Medulla oblongata (tissue), 1 donor: ENCODE data around the gene LDLRAD2.
"Not testable (repeated sequence)": the region's sequence is repeated elsewhere in the genome, so short reads cannot be mapped to it uniquely, and the experiment has no call there.

Experiments used
- DNase-seq: peaks from one replicate; pipeline ENCODE4 v3.0.0-alpha.2; 2015; ENCODE audit errors: extremely low spot score

LDLRAD2 gene

DNA sequence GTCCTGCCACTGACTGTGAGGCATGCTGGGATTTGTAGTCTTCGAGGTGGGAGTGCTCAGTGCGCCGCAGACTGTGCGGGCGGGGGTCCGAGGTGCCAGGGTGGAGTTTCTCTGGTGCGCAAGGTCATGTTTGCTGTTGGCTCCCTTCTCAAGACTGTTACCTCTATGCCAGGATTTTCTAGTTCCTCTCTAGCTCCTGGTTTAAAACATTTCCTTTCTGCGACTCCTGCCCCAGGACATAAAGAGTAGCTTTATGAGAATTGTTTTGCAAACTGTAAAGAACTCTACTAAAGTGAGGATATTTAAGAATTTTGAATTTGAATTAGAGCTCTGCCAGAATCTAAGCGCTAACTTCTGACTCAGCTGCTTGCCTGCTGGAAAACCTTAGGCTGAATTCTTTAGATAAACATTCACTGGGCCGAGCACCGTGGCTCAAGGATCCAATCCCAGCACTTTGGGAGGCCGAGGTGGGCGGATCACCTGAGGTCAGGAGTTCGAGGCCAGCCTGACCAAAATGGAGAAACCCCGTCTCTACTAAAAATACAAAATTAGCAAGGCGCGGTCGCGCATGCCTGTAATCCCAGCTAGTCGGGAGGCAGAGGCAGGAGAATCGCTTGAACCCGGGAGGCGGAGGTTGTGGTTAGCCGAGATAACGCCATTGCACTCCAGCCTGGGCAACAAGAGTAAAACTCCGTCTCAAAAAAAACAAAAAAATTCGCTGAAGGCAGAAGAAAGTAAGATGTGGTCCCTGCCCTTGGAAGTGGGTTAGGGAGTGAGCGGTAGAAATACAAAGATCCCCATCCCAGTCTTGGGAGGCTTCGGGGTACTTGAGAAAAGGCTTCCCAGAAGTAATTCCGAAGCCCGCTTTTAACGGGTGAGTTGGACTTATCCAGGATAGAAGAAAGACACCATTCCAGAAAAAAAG lies 28.1 kb upstream of the LDLRAD2 start:
- no peak for DNase-seq

DNA sequence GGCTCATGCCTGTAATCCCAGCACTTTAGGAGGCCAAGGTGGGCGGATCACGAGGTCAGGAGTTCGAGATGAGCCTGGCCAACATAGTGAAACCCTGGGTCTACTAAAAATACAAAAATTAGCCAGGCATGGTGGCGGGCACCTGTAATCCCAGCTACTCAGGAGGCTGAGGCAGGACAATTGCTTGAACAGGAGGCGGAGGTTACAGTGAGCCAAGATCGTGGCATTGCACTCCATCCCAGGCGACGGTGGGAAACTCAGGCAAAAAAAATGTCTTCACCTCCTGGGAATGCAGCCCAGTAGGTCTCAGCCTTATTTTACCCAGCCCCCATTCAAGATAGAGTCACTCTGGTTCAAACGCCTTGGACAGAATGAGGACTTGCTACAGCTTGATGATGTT lies 26.3 kb upstream of the LDLRAD2 start:
- not testable (repeated sequence) for DNase-seq

DNA sequence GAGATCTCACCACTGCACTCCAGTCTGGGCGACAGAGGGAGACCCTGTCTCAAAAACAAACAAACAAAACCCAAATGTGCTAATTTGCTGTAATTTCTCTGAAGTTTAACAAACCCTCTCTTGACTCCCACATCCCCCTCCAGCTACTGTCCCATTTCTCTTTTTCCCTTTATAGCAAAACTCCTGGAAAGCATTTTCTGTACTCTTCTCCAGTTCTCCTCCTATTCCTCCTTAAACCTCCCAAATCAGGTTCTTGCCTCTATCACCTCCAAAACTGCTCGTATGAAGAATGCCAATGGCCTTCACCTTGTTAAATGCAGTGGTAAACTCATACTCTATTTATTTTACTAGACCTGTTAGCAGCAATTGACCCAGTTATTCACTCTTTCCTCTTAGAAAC lies 25.4 kb upstream of the LDLRAD2 start:
- no peak for DNase-seq

DNA sequence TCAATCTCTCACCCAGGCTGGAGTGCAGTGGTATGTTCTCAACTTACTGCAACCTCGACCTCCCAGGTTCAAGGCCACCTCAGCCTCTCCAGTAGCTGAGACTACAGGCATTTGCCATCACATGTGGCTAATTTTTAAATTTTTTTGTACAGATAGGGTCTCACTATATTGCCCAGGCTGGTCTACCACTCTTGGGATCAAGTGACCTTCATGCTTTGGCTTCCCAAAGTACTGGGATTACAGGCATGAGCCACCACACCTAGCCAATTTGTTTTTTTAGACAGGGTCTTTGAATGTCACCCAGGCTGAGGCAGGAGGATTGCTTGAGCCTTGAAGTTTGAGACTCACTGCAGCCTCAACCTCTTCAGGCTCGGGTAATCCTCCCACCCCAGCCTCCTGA lies 19.0 kb upstream of the LDLRAD2 start:
- DNase-seq = no peak

DNA sequence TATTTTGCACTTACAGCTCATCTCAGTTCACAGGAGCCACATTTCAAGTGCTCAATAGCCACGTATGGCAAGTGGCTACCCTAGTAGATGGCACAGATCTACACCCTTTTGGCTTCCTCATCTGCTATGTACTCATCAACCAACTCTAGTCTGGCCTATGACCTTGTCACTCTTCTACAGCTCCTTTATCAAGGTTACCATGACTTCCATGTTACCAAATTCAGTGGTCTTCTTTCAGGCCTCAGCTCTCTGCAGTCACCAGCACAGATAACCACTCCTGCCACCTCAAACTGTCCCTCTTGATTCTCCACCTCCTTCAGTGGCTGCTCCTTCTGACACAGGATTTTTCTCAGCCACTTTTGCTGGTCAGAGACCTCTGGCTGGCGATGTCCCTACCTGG lies 17.4 kb upstream of the LDLRAD2 start:
- no peak for DNase-seq

DNA sequence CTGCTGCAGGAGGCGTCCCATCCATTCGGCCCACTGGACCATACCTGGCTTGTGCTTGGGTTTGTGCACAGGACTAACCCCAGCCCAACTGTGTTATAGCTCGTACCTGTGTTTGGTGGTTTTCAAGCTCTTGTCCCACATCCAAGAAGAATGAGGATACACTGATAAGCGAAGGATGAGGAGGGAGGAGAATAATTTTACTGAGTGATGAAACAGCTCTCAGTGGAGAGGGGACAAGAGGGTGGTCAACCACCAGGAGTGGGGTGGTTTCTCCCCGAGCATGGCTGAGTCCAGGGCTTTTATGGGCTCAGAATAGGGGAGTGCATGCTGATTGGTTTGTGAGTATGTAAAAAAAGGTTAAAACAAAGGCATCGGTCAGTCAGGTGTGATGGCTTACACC lies 17.0 kb upstream of the LDLRAD2 start:
- no peak for DNase-seq

DNA sequence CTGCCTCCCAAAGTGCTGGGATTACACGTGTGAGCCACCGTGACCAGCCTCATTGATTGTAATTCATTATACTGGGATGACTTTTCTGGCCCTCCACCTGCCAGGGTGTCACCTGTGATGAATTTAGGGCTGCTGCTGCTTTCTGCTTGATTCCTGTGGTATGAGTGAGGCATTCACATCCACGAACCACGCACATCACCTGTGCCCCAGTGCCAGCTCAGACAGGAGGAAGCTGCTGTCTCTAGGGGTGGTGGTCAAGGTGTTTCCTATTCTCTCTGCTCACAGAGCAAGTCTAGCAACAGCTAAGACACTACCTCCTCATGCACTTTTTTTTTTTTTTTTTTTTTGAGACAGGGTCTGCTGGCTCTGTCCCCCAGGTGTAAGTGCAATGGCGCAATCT lies 12.3 kb upstream of the LDLRAD2 start:
- no peak for DNase-seq

DNA sequence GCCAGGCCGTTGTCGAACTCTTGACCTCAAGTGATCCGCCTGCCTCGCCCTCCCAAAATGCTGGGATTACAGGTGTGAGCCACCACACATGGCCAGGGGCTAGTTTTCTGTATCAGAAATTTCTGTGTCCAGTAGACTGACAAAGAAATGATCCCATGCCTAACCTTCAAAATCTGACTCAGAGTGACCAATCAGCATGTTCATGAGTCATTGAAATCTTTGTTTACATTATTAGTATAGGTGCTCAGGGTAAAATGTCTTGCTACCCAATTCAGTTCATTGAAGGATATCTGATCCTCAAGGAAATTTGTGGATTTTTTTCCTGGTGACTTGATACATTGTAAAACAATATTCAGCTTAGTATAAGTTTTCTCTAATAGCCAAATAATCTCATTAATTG lies 11.0 kb upstream of the LDLRAD2 start:
- DNase-seq = no peak

DNA sequence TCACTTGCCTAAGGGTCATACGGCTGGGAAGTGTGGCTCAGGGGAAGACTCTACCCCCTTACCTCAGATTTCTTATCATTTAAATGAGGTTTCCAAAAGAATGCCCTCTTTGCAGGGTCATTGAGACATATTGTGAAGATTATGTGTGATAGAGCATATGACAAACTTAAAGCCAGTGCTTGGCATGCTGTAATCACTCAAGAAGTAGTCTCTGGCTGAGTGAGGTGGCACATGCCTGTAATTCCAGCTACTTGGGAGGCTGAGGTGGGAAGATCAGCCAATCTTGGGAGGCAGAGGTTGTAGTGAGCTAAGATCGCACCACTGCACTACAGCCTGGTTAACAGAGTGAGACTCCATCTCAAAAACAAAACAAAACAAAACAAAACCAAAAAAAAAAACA lies 7.5 kb upstream of the LDLRAD2 start:
- DNase-seq = no peak

DNA sequence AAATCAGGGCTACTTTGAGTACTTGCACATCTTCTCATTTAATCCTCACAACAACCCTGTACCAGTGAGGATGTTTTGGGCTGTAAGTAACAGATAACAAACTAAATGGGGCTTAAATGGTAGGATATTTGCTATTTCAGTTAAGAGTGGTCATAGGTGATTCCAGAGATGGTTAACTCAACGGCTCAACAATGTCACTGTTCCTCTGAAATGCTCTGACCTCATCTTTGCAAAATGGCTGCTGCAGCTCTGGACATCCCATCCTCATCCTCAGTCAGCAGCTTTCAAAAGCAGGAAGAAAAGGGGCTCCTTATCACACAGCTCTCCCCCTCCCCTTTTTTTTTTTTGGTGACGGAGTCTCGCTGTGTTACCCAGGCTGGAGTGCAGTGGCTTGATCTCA lies 1.5 kb downstream of the LDLRAD2 start:
- DNase-seq = no peak

DNA sequence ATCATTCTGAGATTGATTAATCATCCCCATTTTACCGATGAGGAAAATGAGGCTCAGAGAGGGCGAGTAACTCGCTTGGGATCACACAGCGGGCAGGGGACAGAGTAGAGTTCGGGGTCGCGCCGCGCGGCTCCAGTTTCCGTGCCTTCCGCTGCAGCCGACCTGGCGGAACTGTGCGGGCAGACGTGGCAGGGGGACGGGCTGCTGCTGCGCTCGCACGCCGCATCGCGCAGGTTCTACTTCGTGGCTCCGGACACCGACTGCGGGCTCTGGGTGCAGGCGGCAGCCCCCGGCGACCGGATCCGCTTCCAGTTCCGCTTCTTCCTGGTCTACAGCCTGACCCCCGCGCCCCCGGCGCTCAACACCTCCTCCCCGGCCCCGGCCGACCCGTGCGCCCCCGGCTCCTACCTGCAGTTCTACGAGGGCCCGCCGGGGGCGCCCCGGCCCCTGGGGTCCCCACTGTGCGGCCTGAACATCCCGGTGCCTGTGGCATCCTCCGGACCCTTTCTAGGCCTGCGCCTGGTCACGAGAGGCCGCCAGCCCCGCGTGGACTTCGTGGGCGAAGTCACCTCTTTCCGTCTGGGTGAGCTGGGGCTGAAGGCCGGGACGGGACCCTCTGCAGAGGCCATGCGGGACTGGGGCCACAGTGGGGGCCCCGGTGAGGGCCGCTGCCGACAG lies 2.3 kb downstream of the LDLRAD2 start:
- DNase-seq = no peak

DNA sequence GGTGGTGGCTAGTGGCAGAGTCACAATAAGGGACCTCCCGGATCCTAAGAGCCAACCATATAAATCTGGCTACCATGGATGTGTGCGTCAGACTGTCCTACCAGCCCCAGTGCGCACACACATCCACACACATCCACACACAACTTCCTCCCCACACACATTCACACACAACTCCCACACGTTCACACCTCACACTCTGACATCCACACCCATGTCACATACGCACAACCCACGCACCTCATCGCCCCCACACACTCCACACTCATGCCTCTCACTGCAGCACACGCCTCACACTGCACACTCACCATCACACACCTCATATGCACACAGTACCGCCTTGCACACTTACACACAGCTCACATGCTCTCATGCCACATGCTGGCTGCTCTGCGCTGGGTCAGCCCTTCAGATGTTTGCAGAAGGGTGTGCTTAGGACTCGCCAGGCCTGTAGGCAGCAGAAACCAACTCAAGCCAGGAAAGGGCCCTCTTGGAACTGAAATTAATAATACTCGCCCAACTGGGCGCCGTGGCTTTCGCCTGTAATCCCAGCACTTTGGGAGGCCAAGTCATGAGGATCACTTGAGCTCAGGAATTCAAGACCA lies 3.0 kb downstream of the LDLRAD2 start:
- no peak for DNase-seq

DNA sequence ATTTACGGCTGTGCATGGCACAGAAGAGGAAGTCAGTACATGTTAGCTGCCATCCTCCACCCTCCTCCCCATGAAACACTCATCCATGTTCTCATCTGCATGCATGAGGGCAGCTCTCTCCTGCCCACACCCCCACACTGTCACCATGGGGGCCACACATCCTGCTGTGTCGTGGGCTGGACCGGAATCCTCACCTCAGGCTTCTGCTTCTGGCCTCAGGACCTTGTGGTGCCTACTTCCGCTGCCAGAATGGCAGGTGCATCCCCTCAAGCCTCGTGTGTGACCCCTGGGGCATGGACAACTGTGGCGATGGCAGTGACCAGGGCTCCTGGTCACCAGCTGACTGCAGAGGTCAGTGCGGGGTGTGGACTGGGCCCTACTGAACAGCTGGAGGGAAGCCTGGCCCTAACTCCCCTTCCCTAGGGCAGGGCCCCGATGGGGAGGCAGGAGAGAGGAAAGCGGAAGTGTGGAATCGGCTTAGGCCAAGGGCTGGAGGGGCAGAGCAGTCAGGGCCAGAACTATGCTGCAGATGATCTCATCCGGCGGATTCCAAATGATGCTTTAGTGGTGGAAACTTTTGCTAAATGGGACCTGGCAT lies 3.8 kb downstream of the LDLRAD2 start:
- no peak for DNase-seq

DNA sequence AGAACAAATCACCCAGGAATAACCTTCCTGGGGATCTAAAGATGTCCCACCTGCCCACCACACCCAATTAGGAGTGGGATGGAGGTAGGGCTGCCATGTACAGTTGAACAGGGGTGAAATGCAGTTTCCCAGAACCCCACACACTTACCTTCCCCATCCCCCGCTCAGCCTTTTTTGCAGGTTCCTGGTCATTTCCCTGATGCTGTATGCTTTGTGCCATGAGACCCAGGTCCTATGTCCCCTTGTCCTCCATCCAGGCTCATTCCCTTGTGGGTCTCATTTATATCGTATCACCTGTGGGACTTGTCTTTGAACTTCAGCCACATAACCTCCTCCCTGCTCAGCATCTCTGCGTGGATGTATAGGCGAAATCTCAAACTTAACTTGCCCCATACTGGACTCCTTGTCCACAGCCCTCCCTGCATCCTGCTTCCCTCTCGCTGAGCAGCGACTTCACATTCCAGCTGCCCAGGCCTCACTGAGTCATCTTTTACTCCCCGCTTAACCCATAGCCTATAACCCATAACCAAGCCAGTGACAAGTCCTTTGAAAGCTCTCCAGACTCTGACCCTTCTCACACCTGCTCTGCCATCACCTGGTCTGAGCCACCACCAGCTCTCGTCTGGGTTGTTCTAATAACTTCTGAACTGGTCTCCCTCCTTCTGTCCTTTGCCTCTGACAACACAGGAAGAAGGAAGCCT lies 4.7 kb downstream of the LDLRAD2 start:
- no peak for DNase-seq

DNA sequence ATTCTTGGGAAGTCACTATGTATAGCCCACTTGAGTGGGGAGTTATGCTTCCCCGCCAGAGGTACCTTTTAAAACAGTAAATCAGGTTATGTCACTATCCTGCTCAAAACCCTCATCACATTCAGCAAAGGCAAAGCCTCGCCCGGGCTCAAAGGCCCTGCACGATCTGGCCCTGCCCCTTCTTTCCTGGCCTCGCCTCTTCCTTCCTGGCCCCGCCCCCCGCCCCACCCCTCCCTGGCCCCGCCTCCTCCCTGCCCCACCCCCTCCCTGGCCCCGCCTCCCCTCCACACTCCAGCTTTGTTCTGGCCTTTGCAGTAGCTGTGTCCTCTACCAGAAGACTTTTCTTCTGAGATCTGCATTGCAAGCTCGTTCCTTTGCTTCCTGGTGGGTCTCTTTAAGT lies 6.6 kb downstream of the LDLRAD2 start:
- DNase-seq = no peak

DNA sequence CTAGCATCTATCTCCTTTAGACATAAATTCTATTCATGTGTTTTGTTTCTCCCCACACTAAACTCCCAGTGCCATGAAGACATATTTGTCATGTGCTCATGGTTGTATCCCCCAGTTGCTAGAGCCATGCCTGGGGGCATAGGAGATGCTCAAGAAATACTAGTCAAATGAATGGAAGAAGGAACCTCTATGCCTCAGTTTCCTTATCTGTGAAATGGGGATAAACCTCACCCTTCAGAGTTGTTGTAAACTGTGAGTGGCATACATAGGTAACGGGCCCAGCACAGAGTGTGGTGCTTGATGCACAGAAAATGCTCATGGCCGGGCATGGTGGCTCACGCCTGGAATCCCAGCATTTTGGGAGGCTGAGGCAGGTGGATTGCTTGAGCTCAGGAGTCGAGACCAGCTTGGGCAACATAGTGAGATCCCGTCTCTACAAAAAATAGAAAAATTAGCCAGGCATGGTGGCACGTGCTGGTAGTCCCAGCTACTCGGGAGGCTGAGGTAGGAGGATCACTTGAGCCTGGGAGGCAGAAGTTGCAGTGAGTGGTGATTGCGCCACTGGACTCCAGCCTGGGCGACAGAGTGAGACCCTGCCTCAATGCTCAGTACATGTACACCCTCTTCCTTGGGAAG lies 8.7 kb downstream of the LDLRAD2 start:
- DNase-seq = no peak

DNA sequence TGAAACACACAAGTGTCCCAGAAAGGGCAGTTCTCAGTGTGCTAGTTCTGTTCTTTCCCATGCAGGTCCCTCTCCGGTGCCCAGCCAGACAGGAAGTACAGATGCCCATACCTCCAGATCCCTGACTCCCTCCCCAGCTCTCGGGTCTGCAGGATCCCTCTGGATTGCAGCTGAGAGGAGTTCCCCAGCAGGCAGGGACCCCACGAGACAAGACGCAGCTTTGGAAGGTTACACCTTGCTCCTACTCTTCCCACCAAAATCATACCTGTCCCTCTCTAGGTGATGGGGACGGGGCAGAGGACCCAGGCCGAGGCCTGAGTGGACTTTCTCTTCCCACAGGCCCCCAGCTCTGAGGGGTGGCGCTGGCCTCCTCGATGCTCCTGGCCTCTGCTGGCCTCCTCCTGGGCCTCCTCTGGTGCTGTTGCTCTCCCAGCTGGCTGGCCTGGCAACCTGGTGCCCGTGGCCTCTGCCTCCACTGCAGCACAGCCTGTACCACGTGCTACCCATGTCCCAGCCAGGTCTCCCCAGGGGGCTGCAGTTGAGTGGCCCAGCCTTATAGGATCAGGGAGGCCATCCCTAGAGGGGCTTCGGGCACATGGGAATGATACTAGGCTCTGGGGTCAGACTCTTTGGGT lies 9.4 kb downstream of the LDLRAD2 start:
- DNase-seq = no peak

DNA sequence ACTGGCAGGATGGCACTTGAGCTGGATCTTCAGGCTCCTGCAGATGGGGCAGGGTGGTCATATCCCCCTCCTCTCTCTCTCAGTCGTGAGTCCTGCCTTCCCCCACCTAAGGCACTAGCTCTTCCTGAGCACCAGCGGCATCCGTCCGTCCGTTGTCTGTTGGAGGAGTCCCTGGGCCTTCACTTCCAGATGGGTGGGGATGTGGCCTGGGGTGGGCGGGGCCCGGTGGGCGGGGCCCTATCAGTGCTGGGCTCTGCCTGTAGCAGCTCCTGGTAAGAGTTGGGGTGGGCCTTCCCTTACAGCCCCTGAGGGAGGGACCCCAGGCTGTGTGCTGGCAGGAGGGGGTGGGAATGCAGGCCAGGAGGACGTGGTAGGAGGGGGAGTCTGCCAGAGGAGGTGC lies 10.3 kb downstream of the LDLRAD2 start:
- no peak for DNase-seq

DNA sequence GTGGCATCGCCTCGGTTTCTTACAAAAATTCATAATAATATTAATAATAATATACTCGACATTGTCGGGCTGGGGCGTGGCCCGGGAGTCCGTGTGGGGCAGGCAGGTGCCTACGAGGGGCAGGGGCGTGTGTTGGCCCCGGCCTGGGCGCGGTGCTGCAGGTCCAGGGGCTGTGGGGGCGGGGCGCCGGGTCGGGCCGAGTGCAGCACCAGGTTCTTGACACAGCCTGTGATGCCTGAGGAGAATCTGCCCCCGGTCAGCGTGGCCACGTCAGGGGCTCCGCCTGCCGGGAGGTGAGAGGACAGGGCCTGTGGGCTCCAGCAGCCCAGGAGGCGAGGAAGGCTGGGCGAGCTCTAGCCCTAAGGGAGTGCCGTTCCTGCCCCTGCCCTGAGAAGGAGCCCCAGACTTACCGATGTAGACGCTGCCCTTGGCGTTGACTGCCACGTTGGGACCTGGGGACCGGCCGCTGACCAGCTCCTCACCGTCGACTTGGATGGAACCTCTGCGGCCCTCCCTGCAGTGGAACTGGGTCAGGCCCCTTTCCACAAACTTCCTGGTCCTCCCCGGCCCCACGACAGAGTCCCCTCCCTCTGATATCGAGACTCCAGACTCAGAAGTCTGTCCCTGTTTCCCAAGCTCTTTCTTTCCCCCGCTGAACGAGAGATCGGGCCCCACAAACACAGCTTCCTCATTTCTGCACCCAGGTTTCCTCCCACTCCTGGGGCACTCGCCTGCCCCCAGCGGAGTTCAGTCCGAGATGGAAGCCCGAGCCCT lies 11.3 kb downstream of the LDLRAD2 start:
- DNase-seq = no peak
